Testis (tissue), 3 donors: ENCODE data around the gene OSBPL3. TPM values are rescaled to one million over a fixed set of nuclear protein-coding genes. Genes with fewer than 3 reads are reported as not detected.

ENCODE experiments used
- DNase-seq: peaks from one replicate; pipeline ENCODE4 v3.0.0-alpha.2; 2019
- H3K27ac ChIP-seq, 2 donors: fragments of 200-600 bp; sonication (generic); one replicate each; pipeline ENCODE4 v1.5.1; 2019
- H3K27me3 ChIP-seq: fragments of 200-600 bp; sonication (generic); one replicate; pipeline ENCODE4 v1.5.1; 2019
- H3K36me3 ChIP-seq: fragments of 200-600 bp; sonication (generic); one replicate; pipeline ENCODE4 v1.5.1; 2017; ENCODE audit warnings: low read depth; ENCODE audit errors: missing control alignments
- H3K4me1 ChIP-seq: fragments of 200-600 bp; sonication (generic); one replicate; pipeline ENCODE4 v1.5.1; 2019
- H3K4me3 ChIP-seq, 2 donors: fragments of 200-600 bp; sonication (generic); one replicate each; pipeline ENCODE4 v1.5.1; 2017 to 2019
- H3K9me3 ChIP-seq: fragments of 200-600 bp; sonication (generic); one replicate; pipeline ENCODE4 v1.5.1; 2017
- CTCF ChIP-seq, 3 experiments: fragments of 450-650 bp in 2 of 3; fragments of 200-600 bp in 1 of 3; sonication (generic) in 1 of 3; IDR thresholded peaks; one replicate each; pipeline ENCODE4 v1.5.1; 2016 to 2019; ENCODE audit warnings: antibody characterized with exemption in 3 of 3, mild to moderate bottlenecking in 2 of 3, moderate library complexity in 1 of 3
- POLR2A ChIP-seq: fragments of 450-650 bp; IDR thresholded peaks from one replicate; pipeline ENCODE4 v1.6.1; 2017; ENCODE audit warnings: antibody characterized with exemption, mild to moderate bottlenecking, moderate library complexity
- WGBS, 2 donors: methylation state at CpG; one replicate each; pipeline ENCODE4 v1.1.5; 2018; 5-methylcytosine and 5-hydroxymethylcytosine counted together
- intact Hi-C: fragments of 100-400 bp; cut with DNase I; formaldehyde crosslinking; loops from one replicate; pipeline ENCODE4 v1.15.1; 2023; ENCODE audit warnings: low total_unique reads
- polyA plus RNA-seq: library from polyadenylated mRNA; stranded (reverse); fragments of 350-450 nt; fragmentation: Illumina TruSeq; extraction: RNeasy Lipid Tissue Mini Kit (QIAGEN cat#74804); gene quantifications from one replicate; pipeline ENCODE4 v1.2.3, GENCODE V29; 2014; ENCODE audit warnings: low read depth, low replicate concordance; ENCODE audit not compliant: insufficient read depth
- total RNA-seq, 2 donors: library from RNA; depleted of rRNA; stranded (reverse); fragments of >200 nt; gene quantifications; one replicate each; pipeline ENCODE4 v1.2.3, GENCODE V29; 2016

The OSBPL3 gene
- total and polyA plus RNA-seq, 3 donors from 2014 or later = 5.6 to 9.4 (median 6.9) TPM

- H3K4me1 ChIP-seq = no peaks in the 10 kb centered on the region
- no peak overlapping the region for H3K27ac ChIP-seq
- TF ChIP-seq CTCF (IDR thresholded peaks at IDR 0.05) = no peak
- TF ChIP-seq POLR2A = no peak
- 94 to 96% methylated on average over 5 of the region's 5 CpGs for WGBS, 2 donors
- intact Hi-C loops = no loop called here
- no peaks in the 10 kb centered on the region for H3K27me3 ChIP-seq
- H3K36me3 ChIP-seq = no peaks in the 10 kb centered on the region
- DNase-seq = no peak
- no peak overlapping the region for H3K4me3 ChIP-seq
- no peaks in the 10 kb centered on the region for H3K9me3 ChIP-seq
Measured at GRCh38 chr7:24843821-24844434, 136.1 kb downstream of the OSBPL3 start.

- intact Hi-C loops = no loop called here
- H3K27ac ChIP-seq = no peak overlapping the region
- DNase-seq = no peak
Measured at GRCh38 chr7:24842449-24843241, 137.3 kb downstream of the OSBPL3 start.

GRCh38 chr7:24842029-24842428 is 137.9 kb downstream of the OSBPL3 start:
- DNase-seq = no peak
- H3K4me3 ChIP-seq = no peak overlapping the region
- intact Hi-C loops = no loop called here
- no peaks in the 10 kb centered on the region for H3K27me3 ChIP-seq
- no peaks in the 10 kb centered on the region for H3K4me1 ChIP-seq
- no peak for TF ChIP-seq POLR2A
- H3K9me3 ChIP-seq = no peaks in the 10 kb centered on the region
- H3K36me3 ChIP-seq = no peaks in the 10 kb centered on the region
- WGBS, 2 donors = 51 to 58% methylated on average over 2 of the region's 2 CpGs
- H3K27ac ChIP-seq = no peak overlapping the region

More at GRCh38 chr7:24842449-24843241, 137.3 kb downstream of the OSBPL3 start:
- WGBS, 2 donors = 80 to 91% methylated on average over 5 of the region's 5 CpGs
- H3K4me1 ChIP-seq = no peaks in the 10 kb centered on the region
- H3K4me3 ChIP-seq = no peak overlapping the region
- no peaks in the 10 kb centered on the region for H3K9me3 ChIP-seq
- TF ChIP-seq POLR2A = no peak
- TF ChIP-seq CTCF (IDR thresholded peaks at IDR 0.05) = no peak
- no peaks in the 10 kb centered on the region for H3K27me3 ChIP-seq
- no peaks in the 10 kb centered on the region for H3K36me3 ChIP-seq

GRCh38 chr7:24840563-24840962 is 139.4 kb downstream of the OSBPL3 start:
- Histone ChIP-seq H3K4me1 (no peaks in the 10 kb centered on the region), H3K4me3 (no peak overlapping the region), H3K9me3 (no peaks in the 10 kb centered on the region), H3K27ac (no peak overlapping the region), H3K36me3 (no peaks in the 10 kb centered on the region), H3K27me3 (no peaks in the 10 kb centered on the region)
- DNase-seq = no peak
- intact Hi-C loops = no loop called here
- TF ChIP-seq CTCF (IDR thresholded peaks at IDR 0.05) (no peak), POLR2A (no peak)

- Histone ChIP-seq H3K27me3 (no peaks in the 10 kb centered on the region), H3K9me3 (no peaks in the 10 kb centered on the region), H3K36me3 (no peaks in the 10 kb centered on the region), H3K4me3 (no peak overlapping the region), H3K27ac (no peak overlapping the region), H3K4me1 (no peaks in the 10 kb centered on the region)
- intact Hi-C loops = no loop called here
- DNase-seq = no peak
- TF ChIP-seq CTCF (IDR thresholded peaks at IDR 0.05) (no peak), POLR2A (no peak)
- 95 to 100% methylated on average over 2 of the region's 2 CpGs for WGBS, 2 donors
Measured at GRCh38 chr7:24836084-24836483, 143.9 kb downstream of the OSBPL3 start.
